GM12865 (cell line): Measurements from ENCODE around the gene FMN2.

Source experiments
- DNase-seq: peaks from one replicate; pipeline ENCODE4 v3.0.0; 2010; ENCODE audit warnings: low read depth
- H3K4me3 ChIP-seq: 2 replicates; pipeline ENCODE4 v1.5.1; 2011; ENCODE audit warnings: mild to moderate bottlenecking, low read depth, low read length, control low read depth
- TF ChIP-seq, protein P1 (sequence below): IDR thresholded peaks from 2 replicates; pipeline ENCODE4 v1.5.1; 2011; ENCODE audit warnings: low read length, control low read depth, low read depth, inconsistent platforms; ENCODE audit not compliant: insufficient read depth; ENCODE audit errors: missing control alignments

FMN2 gene

GRCh38 chr1:240091614-240092300 is at the start of gene FMN2:
Gene FMN2, plus strand, starts transcription at chr1:240091883. Its CDS starts 227 bp downstream, at chr1:240092110.
- no peak for DNase-seq
- H3K4me3 ChIP-seq: no peak within 1 kb of the TSS
- TF ChIP-seq, protein P1, sequence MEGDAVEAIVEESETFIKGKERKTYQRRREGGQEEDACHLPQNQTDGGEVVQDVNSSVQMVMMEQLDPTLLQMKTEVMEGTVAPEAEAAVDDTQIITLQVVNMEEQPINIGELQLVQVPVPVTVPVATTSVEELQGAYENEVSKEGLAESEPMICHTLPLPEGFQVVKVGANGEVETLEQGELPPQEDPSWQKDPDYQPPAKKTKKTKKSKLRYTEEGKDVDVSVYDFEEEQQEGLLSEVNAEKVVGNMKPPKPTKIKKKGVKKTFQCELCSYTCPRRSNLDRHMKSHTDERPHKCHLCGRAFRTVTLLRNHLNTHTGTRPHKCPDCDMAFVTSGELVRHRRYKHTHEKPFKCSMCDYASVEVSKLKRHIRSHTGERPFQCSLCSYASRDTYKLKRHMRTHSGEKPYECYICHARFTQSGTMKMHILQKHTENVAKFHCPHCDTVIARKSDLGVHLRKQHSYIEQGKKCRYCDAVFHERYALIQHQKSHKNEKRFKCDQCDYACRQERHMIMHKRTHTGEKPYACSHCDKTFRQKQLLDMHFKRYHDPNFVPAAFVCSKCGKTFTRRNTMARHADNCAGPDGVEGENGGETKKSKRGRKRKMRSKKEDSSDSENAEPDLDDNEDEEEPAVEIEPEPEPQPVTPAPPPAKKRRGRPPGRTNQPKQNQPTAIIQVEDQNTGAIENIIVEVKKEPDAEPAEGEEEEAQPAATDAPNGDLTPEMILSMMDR: no peak

DNA sequence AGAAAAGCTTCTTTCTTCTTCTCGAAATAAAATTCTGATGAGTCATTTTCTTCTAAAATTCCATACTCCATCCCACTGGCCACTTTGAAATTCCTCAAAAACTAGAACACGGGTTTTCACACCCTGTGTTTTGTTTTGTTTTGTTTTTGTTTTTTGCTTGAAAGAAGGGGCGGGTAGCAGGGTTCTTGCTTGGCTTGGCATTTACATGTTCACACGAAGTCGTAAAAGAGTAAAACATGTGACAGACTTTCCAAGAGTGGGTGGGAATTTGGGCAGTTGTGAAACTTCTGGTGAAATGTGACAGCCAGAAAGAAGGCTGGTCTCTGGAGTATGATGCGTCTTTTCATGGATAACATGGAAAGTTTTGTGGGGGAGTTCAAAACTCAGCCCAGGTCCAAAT is 47.1 kb upstream of the FMN2 start:
- TF ChIP-seq, protein P1: no peak
- H3K4me3 ChIP-seq: no peak overlapping the region
- no peak for DNase-seq

GRCh38 chr1:240046000-240046399 is 45.7 kb upstream of the FMN2 start:
- H3K4me3 ChIP-seq: no peak overlapping the region
- TF ChIP-seq, protein P1: no peak
- no peak for DNase-seq

- no peak overlapping the region for H3K4me3 ChIP-seq
- DNase-seq: no peak
- TF ChIP-seq, protein P1: no peak
Measured at GRCh38 chr1:240054109-240054701, 37.5 kb upstream of the FMN2 start.

DNA sequence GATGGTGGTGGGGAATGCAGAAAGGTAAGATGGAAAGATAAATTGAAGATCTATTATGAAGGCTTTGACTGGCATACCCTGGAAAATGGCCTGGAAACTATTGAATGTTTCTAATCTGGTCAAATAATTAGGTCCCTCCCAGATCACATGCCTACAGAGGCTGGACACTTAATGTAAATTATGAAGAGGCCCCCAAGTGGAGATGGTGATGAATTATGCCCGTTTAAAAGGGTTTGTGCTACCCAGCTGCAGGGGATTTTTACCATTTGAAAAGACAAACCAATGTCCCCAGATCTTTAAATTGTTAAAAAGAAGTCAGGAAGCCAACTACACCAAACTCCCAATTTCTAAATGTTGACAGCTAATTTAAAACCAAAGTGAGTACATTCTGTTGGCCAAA is 35.7 kb upstream of the FMN2 start:
- TF ChIP-seq, protein P1: no peak
- H3K4me3 ChIP-seq: no peak overlapping the region
- DNase-seq: no peak

DNA sequence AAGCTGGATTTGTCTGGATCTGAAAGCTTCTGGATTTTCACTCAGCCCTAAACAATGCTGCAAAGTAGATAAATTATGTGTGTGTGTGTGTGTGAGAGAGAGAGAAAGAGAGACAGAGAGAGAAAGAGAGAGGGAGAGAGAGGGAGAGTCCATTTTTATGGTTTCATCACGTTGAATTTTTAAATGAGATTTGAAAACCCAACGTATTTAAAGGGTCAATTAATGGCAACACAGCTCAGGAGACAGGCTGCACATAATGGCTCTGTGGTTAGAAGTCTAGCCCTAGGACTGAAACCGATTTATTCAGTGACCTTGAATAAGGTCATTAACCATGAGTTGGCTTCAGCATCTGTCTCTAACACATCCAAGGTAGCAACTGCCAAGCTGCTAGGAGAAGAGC is 35.3 kb upstream of the FMN2 start:
- TF ChIP-seq, protein P1: no peak

More for the DNA sequence above, 35.3 kb upstream of the FMN2 start:
- H3K4me3 ChIP-seq: no peak overlapping the region
- no peak for DNase-seq
